SK-N-SH treated with all-trans-retinoic acid at 6 μM for 48 hours (cell line): Measurements from ENCODE around the gene LRRC2.

ENCODE experiments used
- ATAC-seq: fragments of 200-7000 bp; cut with Tn5 transposase; 3 replicates; pipeline ENCODE4 v1.9.1; 2020; ENCODE audit warnings: mild to moderate bottlenecking, moderate library complexity
- ARNTL ChIP-seq: fragments of 450-650 bp; formaldehyde crosslinking; IDR thresholded peaks from 2 replicates; pipeline ENCODE4 v1.5.0; 2020; ENCODE audit warnings: low read depth, mild to moderate bottlenecking, moderate library complexity, borderline replicate concordance
- CSDC2 ChIP-seq: fragments of 250-450 bp; sonication (Bioruptor Pico); IDR thresholded peaks from 2 replicates; pipeline ENCODE4 v1.5.0; 2020; ENCODE audit warnings: mild to moderate bottlenecking, moderate library complexity
- CSRNP3 ChIP-seq: fragments of 250-450 bp; sonication (Bioruptor Pico); IDR thresholded peaks from 2 replicates; pipeline ENCODE4 v1.5.1; 2021; ENCODE audit warnings: mild to moderate bottlenecking, moderate library complexity
- ESRRG ChIP-seq: fragments of 250-450 bp; sonication (Bioruptor Pico); IDR thresholded peaks from 2 replicates; pipeline ENCODE4 v1.6.1; 2021; ENCODE audit warnings: mild to moderate bottlenecking
- GLIS3 ChIP-seq: fragments of 250-450 bp; sonication (Bioruptor Pico); IDR thresholded peaks from 2 replicates; pipeline ENCODE4 v1.5.0; 2020; ENCODE audit warnings: mild to moderate bottlenecking, moderate library complexity
- ISL1 ChIP-seq: fragments of 250-450 bp; sonication (Bioruptor Pico); IDR thresholded peaks from 2 replicates; pipeline ENCODE4 v2.1.2; 2022; ENCODE audit warnings: mild to moderate bottlenecking, moderate library complexity
- OSR1 ChIP-seq: fragments of 250-450 bp; sonication (Bioruptor Pico); IDR thresholded peaks from 2 replicates; pipeline ENCODE4 v1.8.0; 2022; ENCODE audit warnings: moderate library complexity, mild to moderate bottlenecking, inconsistent platforms
- PATZ1 ChIP-seq: fragments of 250-450 bp; sonication (Bioruptor Pico); IDR thresholded peaks from 2 replicates; pipeline ENCODE4 v1.8.0; 2020; ENCODE audit warnings: mild to moderate bottlenecking, moderate library complexity, borderline replicate concordance
- POU6F1 ChIP-seq: fragments of 250-450 bp; sonication (Bioruptor Pico); IDR thresholded peaks from 2 replicates; pipeline ENCODE4 v1.8.0; 2021; ENCODE audit warnings: low read depth, mild to moderate bottlenecking, moderate library complexity, borderline replicate concordance
- PPARA ChIP-seq: fragments of 250-450 bp; sonication (Bioruptor Pico); IDR thresholded peaks from 2 replicates; pipeline ENCODE4 v1.5.0; 2020; ENCODE audit warnings: mild to moderate bottlenecking, borderline replicate concordance
- RARB ChIP-seq: fragments of 250-450 bp; sonication (Bioruptor Pico); IDR thresholded peaks from 2 replicates; pipeline ENCODE4 v1.8.0; 2021; ENCODE audit warnings: mild to moderate bottlenecking, moderate library complexity
- SNAI2 ChIP-seq: fragments of 250-450 bp; sonication (Bioruptor Pico); IDR thresholded peaks from 2 replicates; pipeline ENCODE4 v1.5.0; 2020; ENCODE audit warnings: mild to moderate bottlenecking, moderate library complexity
- TCF4 ChIP-seq: fragments of 250-450 bp; sonication (Bioruptor Pico); IDR thresholded peaks from 2 replicates; pipeline ENCODE4 v1.8.0; 2021; ENCODE audit warnings: mild to moderate bottlenecking, moderate library complexity, borderline replicate concordance
- TOX ChIP-seq: fragments of 250-450 bp; sonication (Bioruptor Pico); IDR thresholded peaks from 2 replicates; pipeline ENCODE4 v1.8.0; 2021; ENCODE audit warnings: mild to moderate bottlenecking, moderate library complexity, borderline replicate concordance
- ZC3H10 ChIP-seq: fragments of 250-450 bp; sonication (Bioruptor Pico); IDR thresholded peaks from 2 replicates; pipeline ENCODE4 v1.5.1; 2021; ENCODE audit warnings: mild to moderate bottlenecking, moderate library complexity
- ZFP3 ChIP-seq: fragments of 250-450 bp; sonication (Bioruptor Pico); IDR thresholded peaks from 2 replicates; pipeline ENCODE4 v1.5.0; 2020; ENCODE audit warnings: mild to moderate bottlenecking, moderate library complexity
- ZFP30 ChIP-seq: fragments of 450-650 bp; formaldehyde crosslinking; IDR thresholded peaks from 2 replicates; pipeline ENCODE4 v1.5.0; 2022; ENCODE audit warnings: mild to moderate bottlenecking, moderate library complexity
- ZNF565 ChIP-seq: fragments of 450-650 bp; formaldehyde crosslinking; conservative IDR thresholded peaks from 2 replicates; pipeline ENCODE4 v1.5.0; 2020; ENCODE audit warnings: low read depth, mild to moderate bottlenecking, moderate library complexity
- ZNF70 ChIP-seq: fragments of 450-650 bp; formaldehyde crosslinking; IDR thresholded peaks from 2 replicates; pipeline ENCODE4 v1.5.0; 2020; ENCODE audit warnings: mild to moderate bottlenecking, moderate library complexity
- ZNF8 ChIP-seq: fragments of 450-650 bp; formaldehyde crosslinking; IDR thresholded peaks from 2 replicates; pipeline ENCODE4 v1.5.0; 2020; ENCODE audit warnings: mild to moderate bottlenecking, moderate library complexity
- TF ChIP-seq, protein P1 (sequence below): fragments of 250-450 bp; sonication (Bioruptor Pico); IDR thresholded peaks from 2 replicates; pipeline ENCODE4 v1.5.0; 2020; ENCODE audit warnings: mild to moderate bottlenecking, moderate library complexity
- TF ChIP-seq, protein P2 (sequence below): fragments of 250-450 bp; sonication (Bioruptor Pico); IDR thresholded peaks from 2 replicates; pipeline ENCODE4 v1.5.1; 2020; ENCODE audit warnings: low read depth, mild to moderate bottlenecking, moderate library complexity

Gene LRRC2

DNA sequence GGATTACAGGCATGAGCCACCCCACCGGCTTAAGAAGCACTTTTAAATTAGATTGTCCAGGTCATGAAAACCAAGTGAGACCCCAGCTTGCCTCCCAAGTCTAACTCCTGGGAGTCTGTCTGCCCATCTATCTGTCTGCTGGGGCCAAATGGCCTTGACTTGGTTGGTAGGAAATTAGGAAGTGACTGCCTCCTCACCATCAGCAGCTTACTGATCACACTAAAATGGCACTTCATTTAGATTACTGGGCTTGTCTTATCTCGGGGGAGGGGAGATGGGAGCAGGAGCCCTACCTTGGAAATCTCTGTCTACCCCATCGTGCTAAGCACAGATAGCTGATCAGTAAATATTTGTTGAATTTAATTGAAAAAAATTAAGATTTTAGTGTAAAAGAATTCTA, 5.6 kb upstream of the LRRC2 start:
- no peak for ATAC-seq
- TF ChIP-seq, protein P1, sequence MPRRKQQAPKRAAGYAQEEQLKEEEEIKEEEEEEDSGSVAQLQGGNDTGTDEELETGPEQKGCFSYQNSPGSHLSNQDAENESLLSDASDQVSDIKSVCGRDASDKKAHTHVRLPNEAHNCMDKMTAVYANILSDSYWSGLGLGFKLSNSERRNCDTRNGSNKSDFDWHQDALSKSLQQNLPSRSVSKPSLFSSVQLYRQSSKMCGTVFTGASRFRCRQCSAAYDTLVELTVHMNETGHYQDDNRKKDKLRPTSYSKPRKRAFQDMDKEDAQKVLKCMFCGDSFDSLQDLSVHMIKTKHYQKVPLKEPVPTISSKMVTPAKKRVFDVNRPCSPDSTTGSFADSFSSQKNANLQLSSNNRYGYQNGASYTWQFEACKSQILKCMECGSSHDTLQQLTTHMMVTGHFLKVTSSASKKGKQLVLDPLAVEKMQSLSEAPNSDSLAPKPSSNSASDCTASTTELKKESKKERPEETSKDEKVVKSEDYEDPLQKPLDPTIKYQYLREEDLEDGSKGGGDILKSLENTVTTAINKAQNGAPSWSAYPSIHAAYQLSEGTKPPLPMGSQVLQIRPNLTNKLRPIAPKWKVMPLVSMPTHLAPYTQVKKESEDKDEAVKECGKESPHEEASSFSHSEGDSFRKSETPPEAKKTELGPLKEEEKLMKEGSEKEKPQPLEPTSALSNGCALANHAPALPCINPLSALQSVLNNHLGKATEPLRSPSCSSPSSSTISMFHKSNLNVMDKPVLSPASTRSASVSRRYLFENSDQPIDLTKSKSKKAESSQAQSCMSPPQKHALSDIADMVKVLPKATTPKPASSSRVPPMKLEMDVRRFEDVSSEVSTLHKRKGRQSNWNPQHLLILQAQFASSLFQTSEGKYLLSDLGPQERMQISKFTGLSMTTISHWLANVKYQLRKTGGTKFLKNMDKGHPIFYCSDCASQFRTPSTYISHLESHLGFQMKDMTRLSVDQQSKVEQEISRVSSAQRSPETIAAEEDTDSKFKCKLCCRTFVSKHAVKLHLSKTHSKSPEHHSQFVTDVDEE (CRISPR knock-in tag), result no peak
- no peak for TF ChIP-seq RARB
- no peak for TF ChIP-seq ZC3H10 (CRISPR knock-in tag)
- no peak for TF ChIP-seq ARNTL (CRISPR knock-in tag)
- no peak for TF ChIP-seq OSR1
- no peak for TF ChIP-seq ZNF70 (CRISPR knock-in tag)
- TF ChIP-seq ZNF565 (CRISPR knock-in tag), result no peak
- TF ChIP-seq PATZ1 (CRISPR knock-in tag), result no peak
- TF ChIP-seq ZFP3 (CRISPR knock-in tag), result no peak
- TF ChIP-seq PPARA (CRISPR knock-in tag), result no peak
- TF ChIP-seq TOX (CRISPR knock-in tag), result no peak
- TF ChIP-seq SNAI2 (CRISPR knock-in tag), result no peak
- TF ChIP-seq, protein P2, sequence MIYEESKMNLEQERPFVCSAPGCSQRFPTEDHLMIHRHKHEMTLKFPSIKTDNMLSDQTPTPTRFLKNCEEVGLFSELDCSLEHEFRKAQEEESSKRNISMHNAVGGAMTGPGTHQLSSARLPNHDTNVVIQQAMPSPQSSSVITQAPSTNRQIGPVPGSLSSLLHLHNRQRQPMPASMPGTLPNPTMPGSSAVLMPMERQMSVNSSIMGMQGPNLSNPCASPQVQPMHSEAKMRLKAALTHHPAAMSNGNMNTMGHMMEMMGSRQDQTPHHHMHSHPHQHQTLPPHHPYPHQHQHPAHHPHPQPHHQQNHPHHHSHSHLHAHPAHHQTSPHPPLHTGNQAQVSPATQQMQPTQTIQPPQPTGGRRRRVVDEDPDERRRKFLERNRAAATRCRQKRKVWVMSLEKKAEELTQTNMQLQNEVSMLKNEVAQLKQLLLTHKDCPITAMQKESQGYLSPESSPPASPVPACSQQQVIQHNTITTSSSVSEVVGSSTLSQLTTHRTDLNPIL (CRISPR knock-in tag), result no peak

DNA sequence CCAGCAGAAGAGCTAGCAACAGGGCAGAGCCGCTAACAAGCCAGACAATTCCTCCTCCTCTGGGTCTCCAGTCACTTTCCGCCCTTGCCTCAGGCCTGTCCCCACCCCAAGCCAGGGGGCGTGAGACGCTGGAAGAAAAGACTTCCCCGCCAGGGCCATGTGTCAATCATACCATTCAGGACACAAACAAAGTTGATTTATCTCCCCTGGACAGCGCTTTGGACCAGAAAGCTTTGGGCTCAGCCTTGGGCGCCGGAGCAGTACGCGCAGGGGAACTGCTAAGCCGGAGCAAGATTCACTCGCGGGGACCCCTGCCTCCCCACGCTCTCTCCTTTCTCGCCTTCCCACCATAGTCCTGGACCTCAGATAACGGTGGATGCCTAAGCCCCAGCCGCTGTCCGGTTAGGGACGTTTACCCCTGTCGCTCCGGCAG, 479 bp downstream of the LRRC2 start:
- TF ChIP-seq ISL1 (CRISPR knock-in tag) (no peak), CSDC2 (CRISPR knock-in tag) (no peak), ZC3H10 (CRISPR knock-in tag) (no peak), TCF4 (CRISPR knock-in tag) (no peak), CSRNP3 (no peak)
- ATAC-seq, result no peak

DNA sequence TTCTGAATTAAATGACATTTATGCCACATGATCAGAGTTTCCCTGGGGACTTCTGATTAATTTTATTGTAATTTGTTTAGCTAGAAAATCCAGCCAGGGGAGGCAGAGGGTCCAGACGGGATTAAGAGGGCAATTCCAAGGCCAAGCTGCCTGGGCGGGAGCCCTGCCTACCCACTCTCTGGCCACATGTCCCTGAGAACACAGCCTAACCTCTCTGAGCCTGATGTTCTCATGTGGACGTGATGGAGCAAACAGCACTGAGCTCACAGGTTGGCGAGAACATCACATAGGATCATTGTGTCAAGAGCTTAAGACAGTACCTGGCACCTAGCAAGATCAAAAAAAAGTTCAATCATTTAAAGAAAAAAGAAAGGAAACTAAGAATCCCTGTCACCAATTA, 1.0 kb downstream of the LRRC2 start:
- TF ChIP-seq GLIS3, result no peak
- no peak for TF ChIP-seq CSDC2 (CRISPR knock-in tag)
- no peak for TF ChIP-seq CSRNP3
- TF ChIP-seq ARNTL (CRISPR knock-in tag), result no peak
- no peak for TF ChIP-seq TOX (CRISPR knock-in tag)
- TF ChIP-seq ZNF70 (CRISPR knock-in tag), result no peak
- TF ChIP-seq, protein P2 (CRISPR knock-in tag), result no peak
- no peak for TF ChIP-seq POU6F1 (CRISPR knock-in tag)
- no peak for TF ChIP-seq RARB
- no peak for TF ChIP-seq ZNF565 (CRISPR knock-in tag)
- no peak for TF ChIP-seq PPARA (CRISPR knock-in tag)
- TF ChIP-seq ZFP30, result no peak
- no peak for TF ChIP-seq PATZ1 (CRISPR knock-in tag)
- no peak for TF ChIP-seq OSR1
- no peak for TF ChIP-seq ESRRG (CRISPR knock-in tag)
- no peak for TF ChIP-seq ISL1 (CRISPR knock-in tag)
- TF ChIP-seq ZFP3 (CRISPR knock-in tag), result no peak
- no peak for TF ChIP-seq ZNF8 (CRISPR knock-in tag)
- ATAC-seq, result no peak
